HT1080 (cell line): ENCODE results near the gene AKTIP. TPM values are rescaled to one million over a fixed set of nuclear protein-coding genes. Genes with fewer than 3 reads are reported as not detected.

Experiments
- DNase-seq: peaks from one replicate; pipeline ENCODE4 v3.0.0-alpha.2; 2015; ENCODE audit warnings: low read depth
- small RNA-seq: library from RNA; depleted of rRNA; stranded (forward); fragments of <200 nt; gene quantifications from one replicate; pipeline ENCODE3, GENCODE V24; 2014
- total RNA-seq: library from RNA; depleted of rRNA; stranded (reverse); fragments of >200 nt; shearing (Covaris generic); gene quantifications from 2 replicates; pipeline ENCODE4 v1.2.3, GENCODE V29; 2014; rRNA removed

The AKTIP gene
- total RNA-seq, 1 experiment from 2014 or later = 24.3 TPM

GRCh38 chr16:53480394-53480793 lies 22.6 kb downstream of the AKTIP start:
- no peak for DNase-seq

DNA sequence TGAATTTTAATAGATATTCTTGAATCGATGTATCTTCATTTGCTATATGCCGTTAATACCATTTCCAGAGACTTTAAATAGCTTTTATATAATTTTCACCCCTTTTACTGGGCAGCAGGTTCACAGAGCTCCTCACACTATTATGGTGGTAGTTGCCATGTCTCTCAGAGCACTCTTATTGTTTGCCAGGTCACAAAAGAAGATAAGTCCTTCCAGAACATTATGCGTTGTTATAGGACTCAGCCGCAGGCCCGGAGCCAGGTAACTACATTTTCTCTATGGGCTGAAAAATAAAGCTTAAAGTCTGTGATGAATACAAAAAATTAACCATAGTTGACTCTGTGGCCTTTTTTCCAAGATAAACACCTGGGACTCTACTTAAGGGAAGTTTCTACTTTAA lies 24.0 kb downstream of the AKTIP start:
- DNase-seq = no peak

GRCh38 chr16:53476867-53477266 lies 26.1 kb downstream of the AKTIP start:
- no peak for DNase-seq

DNA sequence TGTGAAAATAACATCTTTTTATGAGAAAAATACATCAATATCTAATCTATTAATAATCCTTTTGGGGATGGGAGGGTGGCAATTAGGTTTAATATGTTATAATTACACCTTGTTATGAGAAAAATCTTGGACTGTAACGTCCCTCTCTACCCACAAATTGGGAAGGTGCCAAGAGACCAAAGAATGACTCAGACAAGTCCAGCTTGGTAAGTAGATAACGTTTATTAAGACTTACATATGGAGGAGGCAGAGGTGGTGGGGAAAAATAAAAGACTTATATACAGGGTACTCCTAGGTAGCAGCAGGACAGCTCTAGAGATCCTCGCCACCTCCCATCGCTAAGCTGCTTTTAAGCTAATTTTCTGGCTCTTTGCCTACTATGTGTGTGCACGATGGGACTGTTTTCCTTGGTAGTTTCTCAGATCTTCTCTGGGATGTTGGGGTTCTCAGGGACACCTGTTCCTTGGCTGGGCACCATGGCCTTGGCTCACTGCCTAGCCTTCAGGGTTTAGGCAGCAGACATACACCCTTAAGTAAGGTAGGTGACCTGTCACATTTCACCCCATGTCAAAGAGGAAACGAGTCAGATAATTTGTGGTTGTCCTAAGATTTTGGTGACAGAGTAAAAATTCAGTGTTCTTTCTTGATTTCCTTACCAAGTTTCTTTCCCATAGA lies 37.3 kb downstream of the AKTIP start:
- DNase-seq = peak; percentile 72

- no peak for DNase-seq
Measured at GRCh38 chr16:53458635-53459034, 44.4 kb downstream of the AKTIP start.

- DNase-seq = peak; percentile 62
Measured at GRCh38 chr16:53457670-53458069, 45.3 kb downstream of the AKTIP start.

DNA sequence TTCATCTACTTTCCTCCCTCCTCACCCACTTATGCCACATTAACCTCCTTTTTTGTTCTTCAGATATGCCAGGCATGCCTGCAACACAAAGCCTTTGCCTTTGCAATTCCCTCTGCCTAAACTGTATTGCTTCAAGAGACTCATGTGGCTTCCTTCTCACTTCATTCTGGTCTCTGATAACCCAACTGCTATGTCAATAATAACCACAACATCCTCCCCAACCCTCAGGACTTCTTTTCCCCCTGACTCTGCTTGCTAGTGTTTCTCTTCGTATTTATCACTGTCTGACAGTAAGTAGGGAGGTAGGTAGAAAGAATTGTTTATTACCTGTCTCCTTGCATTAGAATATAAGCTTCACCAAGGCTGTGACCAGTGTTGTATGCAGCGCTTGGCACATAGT lies 46.4 kb downstream of the AKTIP start:
- no peak for DNase-seq

- DNase-seq = no peak
Measured at GRCh38 chr16:53453928-53454327, 49.1 kb downstream of the AKTIP start.

DNA sequence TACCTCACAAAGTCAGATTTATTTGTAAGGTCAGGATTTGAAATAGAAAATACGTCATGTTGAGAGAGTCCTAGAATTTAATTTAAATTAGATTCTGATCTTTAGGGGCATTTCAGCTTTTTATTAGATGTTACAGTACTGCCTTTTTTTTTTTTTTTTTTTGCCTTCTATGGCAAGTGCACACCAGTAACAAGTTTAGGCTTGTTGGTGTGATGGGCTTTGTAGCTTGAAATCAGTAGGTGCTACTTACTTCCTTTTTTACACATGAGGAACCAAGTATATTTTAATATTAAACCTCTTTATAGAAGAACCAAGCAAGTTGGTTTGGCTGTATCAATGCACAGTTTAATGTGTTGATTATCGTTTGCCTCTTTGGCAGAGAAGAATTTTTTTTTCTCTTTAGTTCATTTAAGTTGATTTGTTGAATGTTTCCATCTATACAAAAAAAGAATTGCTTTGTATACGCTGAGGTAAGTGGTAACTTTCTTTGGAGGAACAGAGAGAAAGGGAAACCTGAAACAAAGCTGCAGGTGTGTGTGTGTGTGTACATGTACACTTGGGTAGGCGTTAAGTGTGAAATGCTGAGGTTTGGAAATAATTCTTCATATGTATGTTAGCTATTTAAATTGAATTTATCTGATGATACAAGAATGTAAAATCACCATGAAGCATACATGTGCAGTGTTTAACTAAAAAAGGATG lies 53.0 kb downstream of the AKTIP start:
- DNase-seq = no peak

- DNase-seq = no peak
Measured at GRCh38 chr16:53446090-53446489, 56.9 kb downstream of the AKTIP start.

- DNase-seq = no peak
Measured at GRCh38 chr16:53445534-53445933, 57.5 kb downstream of the AKTIP start.

Small RNA genes lying within 50 kb of the gene (small RNA-seq; reads per million reads assigned to genes)
- gene RNU6-1153P = not detected

Other genes starting within 250 kb of the AKTIP start
- gene RBL2, start 68.7 kb downstream of the AKTIP start, total RNA-seq = 20.6 and 23.6 TPM in 2 replicates
- 5.6 and 6.1 TPM in 2 replicates for gene RPGRIP1L, start 200.7 kb upstream of the AKTIP start, total RNA-seq
- 34.8 and 46.7 TPM in 2 replicates for gene FTO, start 200.9 kb upstream of the AKTIP start, total RNA-seq